IPS DF 6.9 (cell line): ENCODE data around the gene CELA2B.
A peak's percentile ranks its signal among the peaks of the same experiment; 100 is the strongest.
"Not testable (repeated sequence)": the region's sequence is repeated elsewhere in the genome, so short reads cannot be mapped to it uniquely, and the experiment has no call there.

Experiments
- DNase-seq: peaks from one replicate; pipeline ENCODE4 v3.0.0-alpha.2; 2013; ENCODE audit warnings: low read depth, low spot score
- H3K27ac ChIP-seq: one replicate; pipeline ENCODE4 v1.5.1; 2013; ENCODE audit warnings: low read length, control low read depth
- H3K27me3 ChIP-seq: 2 replicates; pipeline ENCODE4 v1.6.1; 2013; ENCODE audit warnings: mild to moderate bottlenecking, low read length; ENCODE audit not compliant: control insufficient read depth, insufficient read depth
- H3K36me3 ChIP-seq: 2 replicates; pipeline ENCODE4 v1.6.1; 2013; ENCODE audit warnings: low read length; ENCODE audit not compliant: control insufficient read depth, insufficient read depth
- H3K4me1 ChIP-seq: 2 replicates; pipeline ENCODE4 v1.6.1; 2013; ENCODE audit warnings: low read length; ENCODE audit not compliant: control insufficient read depth, insufficient read depth
- H3K4me3 ChIP-seq: 2 replicates; pipeline ENCODE4 v1.5.1; 2013; ENCODE audit warnings: mild to moderate bottlenecking, low read length
- H3K9me3 ChIP-seq: 2 replicates; pipeline ENCODE4 v1.6.1; 2013; ENCODE audit warnings: low read length, inconsistent platforms; ENCODE audit not compliant: control insufficient read depth, insufficient read depth
- WGBS: extraction: QIAGEN DNeasy Blood & Tissue Kit; methylation state at CpG from one replicate; pipeline ENCODE4 v1.1.7; 2013; ENCODE audit warnings: mixed read lengths, missing lambda C conversion rate; ENCODE audit not compliant: insufficient read length, insufficient coverage; 5-methylcytosine and 5-hydroxymethylcytosine counted together

Gene CELA2B

GRCh38 chr1:15501208-15502032 lies 25.5 kb downstream of the CELA2B start:
- Histone ChIP-seq H3K36me3 (peaks cover 3% of the 10 kb centered on the region; the same call in 1 of the 2 replicates), H3K4me3 (no peak overlapping the region), H3K27ac (no peak overlapping the region), H3K4me1 (no peaks in the 10 kb centered on the region), H3K27me3 (no peaks in the 10 kb centered on the region), H3K9me3 (no peaks in the 10 kb centered on the region)
- no CpG with 5 or more reads among the region's 17 CpGs for WGBS
- DNase-seq, result peak; percentile 43

DNA sequence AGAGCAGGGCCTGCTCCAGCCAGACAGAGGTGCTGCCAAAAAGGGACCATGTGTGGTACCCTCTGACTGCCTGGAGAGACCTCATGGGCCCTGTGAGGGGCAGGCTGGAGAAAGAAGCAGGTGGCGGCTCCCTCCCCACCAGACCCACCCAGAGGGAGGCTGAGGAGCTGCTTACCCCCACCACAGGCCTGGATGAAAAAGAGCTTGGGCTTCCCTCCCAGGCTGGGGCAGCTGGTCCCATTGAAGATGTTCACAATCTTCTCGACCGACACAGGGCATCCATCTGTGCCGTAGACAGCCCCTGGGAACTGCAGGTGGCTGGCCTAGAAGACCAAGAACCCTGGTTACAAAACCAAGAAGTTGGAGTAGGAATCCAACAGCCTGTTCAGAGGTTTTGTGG lies 28.5 kb downstream of the CELA2B start:
- no peaks in the 10 kb centered on the region for H3K9me3 ChIP-seq
- peaks cover 8% of the 10 kb centered on the region for H3K4me1 ChIP-seq
- H3K27me3 ChIP-seq, result no peaks in the 10 kb centered on the region
- peaks cover 3% of the 10 kb centered on the region; the same call in 1 of the 2 replicates for H3K36me3 ChIP-seq
- no peak overlapping the region for H3K27ac ChIP-seq
- no peak for DNase-seq
- no CpG with 5 or more reads among the region's 4 CpGs for WGBS
- H3K4me3 ChIP-seq, result no peak overlapping the region

DNA sequence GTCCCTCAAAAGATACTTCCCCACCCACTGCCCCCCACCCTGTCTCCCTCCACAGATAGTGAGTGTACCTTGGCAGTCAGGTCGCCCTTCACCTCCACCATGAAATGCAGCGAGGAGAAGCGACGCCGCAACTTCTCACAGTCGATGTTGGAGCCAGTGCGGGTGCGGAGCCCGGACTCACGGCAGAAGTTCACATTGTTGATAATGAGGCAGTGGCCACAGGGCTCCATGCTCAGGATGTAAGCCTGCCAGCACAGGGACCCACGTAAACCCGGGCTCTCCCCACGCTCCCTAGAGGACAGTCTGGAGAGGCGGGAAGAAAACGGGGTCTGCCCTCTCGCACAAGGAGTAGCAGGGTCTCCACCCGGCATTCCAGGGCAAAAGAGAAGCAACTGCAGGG lies 30.9 kb downstream of the CELA2B start:
- no peaks in the 10 kb centered on the region for H3K27me3 ChIP-seq
- DNase-seq, result no peak
- peaks cover 3% of the 10 kb centered on the region; the same call in 1 of the 2 replicates for H3K36me3 ChIP-seq
- H3K9me3 ChIP-seq, result no peaks in the 10 kb centered on the region
- no peak overlapping the region for H3K4me3 ChIP-seq
- H3K27ac ChIP-seq, result no peak overlapping the region
- no CpG with 5 or more reads among the region's 17 CpGs for WGBS
- H3K4me1 ChIP-seq, result peaks cover 10% of the 10 kb centered on the region

DNA sequence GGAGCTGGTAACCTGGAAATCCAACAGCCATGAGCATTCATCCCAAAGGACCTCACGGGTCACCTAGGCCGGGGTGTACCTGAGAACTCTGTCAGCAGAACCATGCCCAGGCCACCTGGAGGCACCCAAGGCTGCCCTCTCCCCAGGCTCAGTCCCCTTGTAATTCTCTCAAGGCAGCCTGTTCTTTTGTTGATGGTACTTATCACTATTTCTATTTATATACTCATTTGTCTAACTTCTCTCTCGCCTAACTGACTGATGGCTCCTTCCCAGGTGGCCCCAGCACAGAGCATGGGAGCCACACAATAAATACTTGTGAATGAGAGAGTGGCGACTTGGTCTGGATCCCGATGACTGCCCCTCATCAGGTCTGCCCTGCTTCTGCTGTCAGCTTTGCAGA lies 31.4 kb downstream of the CELA2B start:
- H3K4me3 ChIP-seq, result no peak overlapping the region
- peaks cover 10% of the 10 kb centered on the region for H3K4me1 ChIP-seq
- no CpG with 5 or more reads among the region's 5 CpGs for WGBS
- H3K9me3 ChIP-seq, result no peaks in the 10 kb centered on the region
- no peak for DNase-seq
- peaks cover 3% of the 10 kb centered on the region; the same call in 1 of the 2 replicates for H3K36me3 ChIP-seq
- H3K27ac ChIP-seq, result no peak overlapping the region
- no peaks in the 10 kb centered on the region for H3K27me3 ChIP-seq

GRCh38 chr1:15508700-15509487 lies 33.0 kb downstream of the CELA2B start:
- WGBS, result no CpG with 5 or more reads among the region's 12 CpGs
- Histone ChIP-seq H3K4me1 (peaks cover 10% of the 10 kb centered on the region), H3K27ac (peak overlapping the region; percentile 79), H3K9me3 (no peaks in the 10 kb centered on the region), H3K36me3 (peaks cover 3% of the 10 kb centered on the region; the same call in 1 of the 2 replicates), H3K4me3 (no peak overlapping the region), H3K27me3 (no peaks in the 10 kb centered on the region)
- peak; percentile 72 for DNase-seq

GRCh38 chr1:15509586-15509985 lies 33.7 kb downstream of the CELA2B start:
- Histone ChIP-seq H3K36me3 (peaks cover 3% of the 10 kb centered on the region; the same call in 1 of the 2 replicates), H3K27ac (no peak overlapping the region), H3K9me3 (no peaks in the 10 kb centered on the region), H3K4me3 (no peak overlapping the region), H3K4me1 (peaks cover 10% of the 10 kb centered on the region), H3K27me3 (no peaks in the 10 kb centered on the region)
- DNase-seq, result no peak
- WGBS, result no CpG with 5 or more reads among the region's 7 CpGs

DNA sequence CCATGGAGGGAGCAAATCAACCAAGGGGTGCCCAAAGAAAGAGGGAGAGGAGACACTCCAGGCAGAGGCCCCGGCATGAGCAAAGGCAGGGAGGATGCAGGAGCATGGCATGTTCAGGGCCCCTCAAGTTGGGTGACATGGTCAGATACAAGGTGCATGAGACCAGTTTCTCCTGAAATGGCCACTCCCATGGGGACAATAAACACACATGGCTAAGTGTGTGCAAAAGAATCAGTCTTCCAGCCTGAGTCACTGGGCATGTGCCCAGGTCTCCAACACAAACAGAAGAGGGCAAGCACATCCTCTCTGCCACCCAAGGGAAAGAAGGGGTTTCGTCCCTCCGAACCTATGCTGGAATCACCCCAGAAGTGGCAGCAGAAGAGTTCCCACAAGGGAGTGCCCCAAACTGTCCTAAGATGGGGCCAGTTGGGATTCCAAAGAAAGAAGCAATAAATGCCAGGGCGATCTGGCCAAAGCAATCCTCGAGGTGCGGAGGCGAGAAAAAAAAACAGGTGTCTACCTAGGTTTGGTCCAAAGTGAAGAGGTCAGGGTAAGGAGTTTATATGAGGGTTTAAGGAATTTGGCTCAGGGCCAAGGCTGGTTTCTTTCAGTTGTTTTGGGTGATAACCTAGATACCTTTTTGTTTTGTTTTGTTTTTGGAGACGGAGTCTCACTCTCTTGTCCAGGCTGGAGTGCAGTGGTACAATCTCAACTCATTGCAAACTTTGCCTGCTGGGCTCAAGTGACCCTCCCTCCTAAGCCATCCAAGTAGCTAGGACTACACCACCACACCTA lies 34.9 kb downstream of the CELA2B start:
- Histone ChIP-seq H3K27ac (no peak overlapping the region), H3K4me3 (no peak overlapping the region), H3K4me1 (peaks cover 10% of the 10 kb centered on the region), H3K36me3 (peaks cover under 1% of the 10 kb centered on the region; the same call in 1 of the 2 replicates), H3K9me3 (no peaks in the 10 kb centered on the region), H3K27me3 (no peaks in the 10 kb centered on the region)
- DNase-seq, result no peak
- WGBS, result no CpG with 5 or more reads among the region's 8 CpGs

- no CpG with 5 or more reads among the region's 4 CpGs for WGBS
- 0 out of 2 replicates have a peak, but pooled peaks cover 4% of the 10 kb centered on the region for H3K36me3 ChIP-seq
- H3K27ac ChIP-seq, result no peak overlapping the region
- H3K9me3 ChIP-seq, result no peaks in the 10 kb centered on the region
- H3K4me1 ChIP-seq, result peaks cover 4% of the 10 kb centered on the region; the same call in 1 of the 2 replicates
- no peak overlapping the region for H3K4me3 ChIP-seq
- no peak for DNase-seq
- no peaks in the 10 kb centered on the region for H3K27me3 ChIP-seq
These were observed 37.3 kb downstream of the CELA2B start for GRCh38 chr1:15513192-15513591.

DNA sequence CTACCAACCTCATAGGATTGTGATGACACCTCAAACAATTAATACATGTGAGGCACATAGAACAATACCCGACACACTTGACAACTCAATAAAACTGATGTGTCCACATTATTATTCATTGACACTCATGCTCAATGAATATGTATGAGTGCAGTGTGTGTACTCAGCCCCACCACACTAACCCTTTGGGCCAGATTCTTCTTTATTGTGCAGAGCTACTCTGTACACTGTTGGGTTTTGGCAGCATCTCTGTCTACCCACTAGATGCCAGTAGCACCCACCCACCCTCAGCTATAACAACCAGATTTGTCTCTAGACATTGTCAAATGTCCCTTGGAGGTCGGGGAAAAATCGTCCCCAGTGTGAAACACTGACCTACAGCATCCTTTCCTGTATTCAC lies 38.0 kb downstream of the CELA2B start:
- peaks cover 4% of the 10 kb centered on the region; the same call in 1 of the 2 replicates for H3K4me1 ChIP-seq
- WGBS, result no CpG with 5 or more reads among the region's 3 CpGs
- 0 out of 2 replicates have a peak, but pooled peaks cover 4% of the 10 kb centered on the region for H3K36me3 ChIP-seq
- no peak overlapping the region for H3K27ac ChIP-seq
- H3K4me3 ChIP-seq, result no peak overlapping the region
- no peaks in the 10 kb centered on the region for H3K27me3 ChIP-seq
- no peak for DNase-seq
- no peaks in the 10 kb centered on the region for H3K9me3 ChIP-seq

GRCh38 chr1:15514557-15514956 lies 38.7 kb downstream of the CELA2B start:
- not testable (repeated sequence) for H3K27ac ChIP-seq, DNase-seq, H3K9me3 ChIP-seq, H3K4me3 ChIP-seq, H3K4me1 ChIP-seq, H3K27me3 ChIP-seq, H3K36me3 ChIP-seq
- no CpG with 5 or more reads among the region's 5 CpGs for WGBS
